ENCODE data around the gene SLC10A3.

DNA sequence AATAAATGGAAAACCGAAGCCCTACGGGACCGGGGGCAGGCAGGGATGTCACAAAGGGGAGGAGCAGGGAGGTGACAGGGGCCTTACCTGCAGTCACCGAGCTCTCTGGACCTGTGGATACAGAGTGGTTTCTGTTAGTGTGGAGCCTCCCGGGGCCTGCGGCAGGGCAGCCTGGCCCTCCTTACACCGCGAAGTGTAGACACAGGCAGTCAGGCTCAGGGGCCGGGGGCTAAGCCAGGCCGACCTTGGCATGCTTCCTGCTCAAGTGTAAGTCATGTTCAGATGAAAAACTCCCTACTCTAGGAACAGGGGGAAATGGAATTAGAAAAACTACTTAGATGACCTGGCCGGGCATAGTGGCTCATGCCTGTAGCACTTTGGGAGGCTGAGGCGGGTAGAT is 21.3 kb upstream of the SLC10A3 start:
- no peak for TF ChIP-seq FOXK2 (IDR thresholded peaks at IDR 0.05)
- no peak for TF ChIP-seq EP300 (IDR thresholded peaks at IDR 0.05; ENCODE audit: borderline replicate concordance in 1 of 2, control insufficient read depth in 1 of 2, low read depth in 2 of 2, low read length in 2 of 2)
- no peak for TF ChIP-seq POLR2A (IDR thresholded peaks at IDR 0.05; ENCODE audit: low read depth, low read length)
- TF ChIP-seq MYC (IDR thresholded peaks at IDR 0.05; ENCODE audit: insufficient read depth, insufficient read length, insufficient replicate concordance, low read length, severe bottlenecking): no peak
- no peak for TF ChIP-seq BHLHE40 (IDR thresholded peaks at IDR 0.05; ENCODE audit: borderline replicate concordance in 1 of 2, low read depth in 2 of 2, low read length in 1 of 2)
- no peak for TF ChIP-seq RAD21 (IDR thresholded peaks at IDR 0.05; ENCODE audit: insufficient read depth, low read depth, low read length)
- TF ChIP-seq, protein P1, sequence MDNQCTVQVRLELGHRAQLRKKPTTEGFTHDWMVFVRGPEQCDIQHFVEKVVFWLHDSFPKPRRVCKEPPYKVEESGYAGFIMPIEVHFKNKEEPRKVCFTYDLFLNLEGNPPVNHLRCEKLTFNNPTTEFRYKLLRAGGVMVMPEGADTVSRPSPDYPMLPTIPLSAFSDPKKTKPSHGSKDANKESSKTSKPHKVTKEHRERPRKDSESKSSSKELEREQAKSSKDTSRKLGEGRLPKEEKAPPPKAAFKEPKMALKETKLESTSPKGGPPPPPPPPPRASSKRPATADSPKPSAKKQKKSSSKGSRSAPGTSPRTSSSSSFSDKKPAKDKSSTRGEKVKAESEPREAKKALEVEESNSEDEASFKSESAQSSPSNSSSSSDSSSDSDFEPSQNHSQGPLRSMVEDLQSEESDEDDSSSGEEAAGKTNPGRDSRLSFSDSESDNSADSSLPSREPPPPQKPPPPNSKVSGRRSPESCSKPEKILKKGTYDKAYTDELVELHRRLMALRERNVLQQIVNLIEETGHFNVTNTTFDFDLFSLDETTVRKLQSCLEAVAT (IDR thresholded peaks at IDR 0.05): no peak
- TF ChIP-seq, protein P2, sequence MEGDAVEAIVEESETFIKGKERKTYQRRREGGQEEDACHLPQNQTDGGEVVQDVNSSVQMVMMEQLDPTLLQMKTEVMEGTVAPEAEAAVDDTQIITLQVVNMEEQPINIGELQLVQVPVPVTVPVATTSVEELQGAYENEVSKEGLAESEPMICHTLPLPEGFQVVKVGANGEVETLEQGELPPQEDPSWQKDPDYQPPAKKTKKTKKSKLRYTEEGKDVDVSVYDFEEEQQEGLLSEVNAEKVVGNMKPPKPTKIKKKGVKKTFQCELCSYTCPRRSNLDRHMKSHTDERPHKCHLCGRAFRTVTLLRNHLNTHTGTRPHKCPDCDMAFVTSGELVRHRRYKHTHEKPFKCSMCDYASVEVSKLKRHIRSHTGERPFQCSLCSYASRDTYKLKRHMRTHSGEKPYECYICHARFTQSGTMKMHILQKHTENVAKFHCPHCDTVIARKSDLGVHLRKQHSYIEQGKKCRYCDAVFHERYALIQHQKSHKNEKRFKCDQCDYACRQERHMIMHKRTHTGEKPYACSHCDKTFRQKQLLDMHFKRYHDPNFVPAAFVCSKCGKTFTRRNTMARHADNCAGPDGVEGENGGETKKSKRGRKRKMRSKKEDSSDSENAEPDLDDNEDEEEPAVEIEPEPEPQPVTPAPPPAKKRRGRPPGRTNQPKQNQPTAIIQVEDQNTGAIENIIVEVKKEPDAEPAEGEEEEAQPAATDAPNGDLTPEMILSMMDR (IDR thresholded peaks at IDR 0.05 in 2 of 3, conservative IDR thresholded peaks at IDR 0.05 in 1 of 3; ENCODE audit: control insufficient read depth in 2 of 3, extremely low read depth in 1 of 3, insufficient read depth in 1 of 3, low read depth in 3 of 3, low read length in 3 of 3): no peak
- TF ChIP-seq YBX1 (IDR thresholded peaks at IDR 0.05): no peak

Measured in GM12878 (cell line).